GM23338 (cell line): ENCODE data around the gene CPA1.

ENCODE experiments used
- CREB1 ChIP-seq: fragments of 250-450 bp; sonication (Bioruptor Pico); IDR thresholded peaks from 2 replicates; pipeline ENCODE4 v1.5.0; 2020; ENCODE audit warnings: low read depth, mild to moderate bottlenecking, moderate library complexity
- EZH2 ChIP-seq: fragments of 200-600 bp; sonication (generic); IDR thresholded peaks from one replicate; pipeline ENCODE4 v1.8.0; 2017; ENCODE audit warnings: antibody characterized with exemption, mild to moderate bottlenecking, low read depth; ENCODE audit not compliant: unreplicated experiment
- EZH2phosphoT487 ChIP-seq: fragments of 200-600 bp; sonication (generic); IDR thresholded peaks from one replicate; pipeline ENCODE4 v1.8.1; 2018; ENCODE audit warnings: antibody characterized with exemption; ENCODE audit not compliant: unreplicated experiment
- JUNB ChIP-seq: IDR thresholded peaks from one replicate; pipeline ENCODE4 v1.6.1; 2016; ENCODE audit warnings: antibody characterized with exemption; ENCODE audit not compliant: unreplicated experiment
- NANOG ChIP-seq: IDR thresholded peaks from 2 replicates; pipeline ENCODE4 v1.6.1; 2016; ENCODE audit warnings: antibody characterized with exemption, borderline replicate concordance
- POLR2AphosphoS5 ChIP-seq: IDR thresholded peaks from 2 replicates; pipeline ENCODE4 v1.6.1; 2016; ENCODE audit warnings: antibody characterized with exemption, low read depth
- STAT1 ChIP-seq: IDR thresholded peaks from one replicate; pipeline ENCODE4 v1.6.1; 2016; ENCODE audit warnings: antibody characterized with exemption; ENCODE audit not compliant: unreplicated experiment
- ZNF114 ChIP-seq: fragments of 250-450 bp; sonication (Bioruptor Pico); IDR thresholded peaks from 2 replicates; pipeline ENCODE4 v1.5.0; 2020; ENCODE audit warnings: mild to moderate bottlenecking, moderate library complexity
- TF ChIP-seq, protein P1 (sequence below), 2 experiments: fragments of 200-600 bp in 1 of 2; sonication (generic) in 1 of 2; conservative IDR thresholded peaks; 2 replicates each; pipeline versions ENCODE4 v1.5.1 to v1.6.1; 2016 to 2017; ENCODE audit warnings: antibody characterized with exemption in 2 of 2, low read depth in 2 of 2, mild to moderate bottlenecking in 2 of 2, moderate library complexity in 1 of 2
- TF ChIP-seq, protein P2 (sequence below): IDR thresholded peaks from one replicate; pipeline ENCODE4 v1.6.1; 2018; ENCODE audit warnings: antibody characterized with exemption; ENCODE audit not compliant: unreplicated experiment
- TF ChIP-seq, protein P3 (sequence below): IDR thresholded peaks from 2 replicates; pipeline ENCODE4 v1.6.1; 2016; ENCODE audit warnings: antibody characterized with exemption
- TF ChIP-seq, protein P4 (sequence below): fragments of 250-450 bp; sonication (Bioruptor Pico); IDR thresholded peaks from 2 replicates; pipeline ENCODE4 v1.5.0; 2020; ENCODE audit warnings: mild to moderate bottlenecking, moderate library complexity

DNA sequence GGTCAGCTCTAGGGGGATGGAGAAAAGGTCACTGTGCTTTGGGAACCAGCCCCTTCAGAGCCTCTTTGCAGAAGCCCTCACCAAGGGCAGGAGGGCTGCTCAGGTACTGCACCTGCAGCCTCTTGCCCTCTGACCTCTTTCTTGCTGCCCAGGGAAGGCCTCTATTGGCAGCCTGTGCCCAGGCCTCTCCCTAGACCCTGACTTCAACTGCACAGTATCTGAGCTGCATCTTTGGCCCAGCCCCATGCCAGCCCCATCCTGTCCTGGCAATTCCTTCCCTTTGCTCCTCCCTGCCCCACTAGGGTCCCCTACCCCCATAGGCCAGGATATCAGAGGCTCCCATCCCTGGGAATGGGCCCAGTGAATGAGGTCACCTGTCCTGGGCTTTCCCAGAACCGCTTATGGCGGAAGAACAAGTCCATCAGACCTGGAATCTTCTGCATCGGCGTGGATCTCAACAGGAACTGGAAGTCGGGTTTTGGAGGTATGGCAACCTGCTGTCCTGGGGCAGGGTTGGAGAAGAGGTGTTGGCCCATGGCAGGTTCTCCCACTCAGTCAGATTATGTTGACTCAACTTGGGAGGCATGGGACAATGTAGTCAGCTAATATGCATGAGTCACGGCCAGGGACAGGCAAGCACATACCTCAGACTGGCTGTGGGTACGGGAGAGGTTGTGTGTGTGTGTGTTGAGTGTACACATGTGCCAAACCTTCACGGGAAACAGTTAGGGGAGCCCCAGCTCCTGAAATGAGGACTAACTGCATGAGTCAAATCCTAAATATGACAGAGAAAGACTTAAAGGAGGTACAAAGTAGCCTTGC lies 17.1 kb upstream of the CPA1 start:
- TF ChIP-seq, protein P1, sequence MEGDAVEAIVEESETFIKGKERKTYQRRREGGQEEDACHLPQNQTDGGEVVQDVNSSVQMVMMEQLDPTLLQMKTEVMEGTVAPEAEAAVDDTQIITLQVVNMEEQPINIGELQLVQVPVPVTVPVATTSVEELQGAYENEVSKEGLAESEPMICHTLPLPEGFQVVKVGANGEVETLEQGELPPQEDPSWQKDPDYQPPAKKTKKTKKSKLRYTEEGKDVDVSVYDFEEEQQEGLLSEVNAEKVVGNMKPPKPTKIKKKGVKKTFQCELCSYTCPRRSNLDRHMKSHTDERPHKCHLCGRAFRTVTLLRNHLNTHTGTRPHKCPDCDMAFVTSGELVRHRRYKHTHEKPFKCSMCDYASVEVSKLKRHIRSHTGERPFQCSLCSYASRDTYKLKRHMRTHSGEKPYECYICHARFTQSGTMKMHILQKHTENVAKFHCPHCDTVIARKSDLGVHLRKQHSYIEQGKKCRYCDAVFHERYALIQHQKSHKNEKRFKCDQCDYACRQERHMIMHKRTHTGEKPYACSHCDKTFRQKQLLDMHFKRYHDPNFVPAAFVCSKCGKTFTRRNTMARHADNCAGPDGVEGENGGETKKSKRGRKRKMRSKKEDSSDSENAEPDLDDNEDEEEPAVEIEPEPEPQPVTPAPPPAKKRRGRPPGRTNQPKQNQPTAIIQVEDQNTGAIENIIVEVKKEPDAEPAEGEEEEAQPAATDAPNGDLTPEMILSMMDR (conservative IDR thresholded peaks at IDR 0.05; ENCODE audit: low read depth in 2 of 2), result no peak
- no peak for TF ChIP-seq JUNB
- TF ChIP-seq NANOG, result no peak
- TF ChIP-seq POLR2AphosphoS5, result no peak
- no peak for TF ChIP-seq EZH2phosphoT487
- TF ChIP-seq CREB1 (CRISPR knock-in tag), result no peak
- no peak for TF ChIP-seq EZH2
- TF ChIP-seq STAT1, result no peak
- TF ChIP-seq, protein P2, sequence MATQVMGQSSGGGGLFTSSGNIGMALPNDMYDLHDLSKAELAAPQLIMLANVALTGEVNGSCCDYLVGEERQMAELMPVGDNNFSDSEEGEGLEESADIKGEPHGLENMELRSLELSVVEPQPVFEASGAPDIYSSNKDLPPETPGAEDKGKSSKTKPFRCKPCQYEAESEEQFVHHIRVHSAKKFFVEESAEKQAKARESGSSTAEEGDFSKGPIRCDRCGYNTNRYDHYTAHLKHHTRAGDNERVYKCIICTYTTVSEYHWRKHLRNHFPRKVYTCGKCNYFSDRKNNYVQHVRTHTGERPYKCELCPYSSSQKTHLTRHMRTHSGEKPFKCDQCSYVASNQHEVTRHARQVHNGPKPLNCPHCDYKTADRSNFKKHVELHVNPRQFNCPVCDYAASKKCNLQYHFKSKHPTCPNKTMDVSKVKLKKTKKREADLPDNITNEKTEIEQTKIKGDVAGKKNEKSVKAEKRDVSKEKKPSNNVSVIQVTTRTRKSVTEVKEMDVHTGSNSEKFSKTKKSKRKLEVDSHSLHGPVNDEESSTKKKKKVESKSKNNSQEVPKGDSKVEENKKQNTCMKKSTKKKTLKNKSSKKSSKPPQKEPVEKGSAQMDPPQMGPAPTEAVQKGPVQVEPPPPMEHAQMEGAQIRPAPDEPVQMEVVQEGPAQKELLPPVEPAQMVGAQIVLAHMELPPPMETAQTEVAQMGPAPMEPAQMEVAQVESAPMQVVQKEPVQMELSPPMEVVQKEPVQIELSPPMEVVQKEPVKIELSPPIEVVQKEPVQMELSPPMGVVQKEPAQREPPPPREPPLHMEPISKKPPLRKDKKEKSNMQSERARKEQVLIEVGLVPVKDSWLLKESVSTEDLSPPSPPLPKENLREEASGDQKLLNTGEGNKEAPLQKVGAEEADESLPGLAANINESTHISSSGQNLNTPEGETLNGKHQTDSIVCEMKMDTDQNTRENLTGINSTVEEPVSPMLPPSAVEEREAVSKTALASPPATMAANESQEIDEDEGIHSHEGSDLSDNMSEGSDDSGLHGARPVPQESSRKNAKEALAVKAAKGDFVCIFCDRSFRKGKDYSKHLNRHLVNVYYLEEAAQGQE, result no peak
- TF ChIP-seq ZNF114 (CRISPR knock-in tag), result no peak
- TF ChIP-seq, protein P3, sequence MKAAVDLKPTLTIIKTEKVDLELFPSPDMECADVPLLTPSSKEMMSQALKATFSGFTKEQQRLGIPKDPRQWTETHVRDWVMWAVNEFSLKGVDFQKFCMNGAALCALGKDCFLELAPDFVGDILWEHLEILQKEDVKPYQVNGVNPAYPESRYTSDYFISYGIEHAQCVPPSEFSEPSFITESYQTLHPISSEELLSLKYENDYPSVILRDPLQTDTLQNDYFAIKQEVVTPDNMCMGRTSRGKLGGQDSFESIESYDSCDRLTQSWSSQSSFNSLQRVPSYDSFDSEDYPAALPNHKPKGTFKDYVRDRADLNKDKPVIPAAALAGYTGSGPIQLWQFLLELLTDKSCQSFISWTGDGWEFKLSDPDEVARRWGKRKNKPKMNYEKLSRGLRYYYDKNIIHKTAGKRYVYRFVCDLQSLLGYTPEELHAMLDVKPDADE, result no peak
- TF ChIP-seq, protein P4, sequence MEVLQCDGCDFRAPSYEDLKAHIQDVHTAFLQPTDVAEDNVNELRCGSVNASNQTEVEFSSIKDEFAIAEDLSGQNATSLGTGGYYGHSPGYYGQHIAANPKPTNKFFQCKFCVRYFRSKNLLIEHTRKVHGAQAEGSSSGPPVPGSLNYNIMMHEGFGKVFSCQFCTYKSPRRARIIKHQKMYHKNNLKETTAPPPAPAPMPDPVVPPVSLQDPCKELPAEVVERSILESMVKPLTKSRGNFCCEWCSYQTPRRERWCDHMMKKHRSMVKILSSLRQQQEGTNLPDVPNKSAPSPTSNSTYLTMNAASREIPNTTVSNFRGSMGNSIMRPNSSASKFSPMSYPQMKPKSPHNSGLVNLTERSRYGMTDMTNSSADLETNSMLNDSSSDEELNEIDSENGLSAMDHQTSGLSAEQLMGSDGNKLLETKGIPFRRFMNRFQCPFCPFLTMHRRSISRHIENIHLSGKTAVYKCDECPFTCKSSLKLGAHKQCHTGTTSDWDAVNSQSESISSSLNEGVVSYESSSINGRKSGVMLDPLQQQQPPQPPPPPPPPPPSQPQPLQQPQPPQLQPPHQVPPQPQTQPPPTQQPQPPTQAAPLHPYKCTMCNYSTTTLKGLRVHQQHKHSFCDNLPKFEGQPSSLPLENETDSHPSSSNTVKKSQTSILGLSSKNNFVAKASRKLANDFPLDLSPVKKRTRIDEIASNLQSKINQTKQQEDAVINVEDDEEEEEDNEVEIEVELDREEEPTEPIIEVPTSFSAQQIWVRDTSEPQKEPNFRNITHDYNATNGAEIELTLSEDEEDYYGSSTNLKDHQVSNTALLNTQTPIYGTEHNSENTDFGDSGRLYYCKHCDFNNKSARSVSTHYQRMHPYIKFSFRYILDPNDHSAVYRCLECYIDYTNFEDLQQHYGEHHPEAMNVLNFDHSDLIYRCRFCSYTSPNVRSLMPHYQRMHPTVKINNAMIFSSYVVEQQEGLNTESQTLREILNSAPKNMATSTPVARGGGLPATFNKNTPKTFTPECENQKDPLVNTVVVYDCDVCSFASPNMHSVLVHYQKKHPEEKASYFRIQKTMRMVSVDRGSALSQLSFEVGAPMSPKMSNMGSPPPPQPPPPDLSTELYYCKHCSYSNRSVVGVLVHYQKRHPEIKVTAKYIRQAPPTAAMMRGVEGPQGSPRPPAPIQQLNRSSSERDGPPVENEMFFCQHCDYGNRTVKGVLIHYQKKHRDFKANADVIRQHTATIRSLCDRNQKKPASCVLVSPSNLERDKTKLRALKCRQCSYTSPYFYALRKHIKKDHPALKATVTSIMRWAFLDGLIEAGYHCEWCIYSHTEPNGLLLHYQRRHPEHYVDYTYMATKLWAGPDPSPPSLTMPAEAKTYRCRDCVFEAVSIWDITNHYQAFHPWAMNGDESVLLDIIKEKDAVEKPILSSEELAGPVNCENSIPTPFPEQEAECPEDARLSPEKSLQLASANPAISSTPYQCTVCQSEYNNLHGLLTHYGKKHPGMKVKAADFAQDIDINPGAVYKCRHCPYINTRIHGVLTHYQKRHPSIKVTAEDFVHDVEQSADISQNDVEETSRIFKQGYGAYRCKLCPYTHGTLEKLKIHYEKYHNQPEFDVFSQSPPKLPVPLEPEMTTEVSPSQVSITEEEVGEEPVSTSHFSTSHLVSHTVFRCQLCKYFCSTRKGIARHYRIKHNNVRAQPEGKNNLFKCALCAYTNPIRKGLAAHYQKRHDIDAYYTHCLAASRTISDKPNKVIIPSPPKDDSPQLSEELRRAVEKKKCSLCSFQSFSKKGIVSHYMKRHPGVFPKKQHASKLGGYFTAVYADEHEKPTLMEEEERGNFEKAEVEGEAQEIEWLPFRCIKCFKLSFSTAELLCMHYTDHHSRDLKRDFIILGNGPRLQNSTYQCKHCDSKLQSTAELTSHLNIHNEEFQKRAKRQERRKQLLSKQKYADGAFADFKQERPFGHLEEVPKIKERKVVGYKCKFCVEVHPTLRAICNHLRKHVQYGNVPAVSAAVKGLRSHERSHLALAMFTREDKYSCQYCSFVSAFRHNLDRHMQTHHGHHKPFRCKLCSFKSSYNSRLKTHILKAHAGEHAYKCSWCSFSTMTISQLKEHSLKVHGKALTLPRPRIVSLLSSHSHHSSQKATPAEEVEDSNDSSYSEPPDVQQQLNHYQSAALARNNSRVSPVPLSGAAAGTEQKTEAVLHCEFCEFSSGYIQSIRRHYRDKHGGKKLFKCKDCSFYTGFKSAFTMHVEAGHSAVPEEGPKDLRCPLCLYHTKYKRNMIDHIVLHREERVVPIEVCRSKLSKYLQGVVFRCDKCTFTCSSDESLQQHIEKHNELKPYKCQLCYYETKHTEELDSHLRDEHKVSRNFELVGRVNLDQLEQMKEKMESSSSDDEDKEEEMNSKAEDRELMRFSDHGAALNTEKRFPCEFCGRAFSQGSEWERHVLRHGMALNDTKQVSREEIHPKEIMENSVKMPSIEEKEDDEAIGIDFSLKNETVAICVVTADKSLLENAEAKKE, result no peak
